ENCODE measurements around the gene INHBA. TPM values are rescaled to one million over a fixed set of nuclear protein-coding genes. Genes with fewer than 3 reads are reported as not detected.

INHBA gene
- polyA plus RNA-seq (2012; ENCODE audit: low read depth, missing spikeins) = 0.03 TPM

GRCh38 chr7:41702635-41703371 is at the start of gene INHBA:
TSS of gene INHBA (minus strand) at chr7:41703090. CDS start at chr7:41700374, 2,716 bp downstream.
- no peak for FAIRE-seq
- DNase-seq (ENCODE audit: insufficient read length, low spot score) = no peak
- TF ChIP-seq POLR2AphosphoS5 (IDR thresholded peaks at IDR 0.05; ENCODE audit: low read depth, low read length) = no peak
- TF ChIP-seq SPI1 (IDR thresholded peaks at IDR 0.05; ENCODE audit: low read depth, low read length) = no peak
- no peak for TF ChIP-seq TAF1 (IDR thresholded peaks at IDR 0.05; ENCODE audit: low read depth, low read length)
- TF ChIP-seq POLR2A (IDR thresholded peaks at IDR 0.05; ENCODE audit: low read depth, low read length) = no peak
- no peak for TF ChIP-seq PAX5 (IDR thresholded peaks at IDR 0.05; ENCODE audit: insufficient read depth, low read length, severe bottlenecking)
- no peak for TF ChIP-seq POU2F2 (IDR thresholded peaks at IDR 0.05; ENCODE audit: low read depth, low read length)

GRCh38 chr7:41752615-41753014 is 49.7 kb upstream of the INHBA start:
- no peak for TF ChIP-seq SPI1 (IDR thresholded peaks at IDR 0.05; ENCODE audit: low read depth, low read length)
- no peak for TF ChIP-seq POU2F2 (IDR thresholded peaks at IDR 0.05; ENCODE audit: low read depth, low read length)
- no peak for TF ChIP-seq TAF1 (IDR thresholded peaks at IDR 0.05; ENCODE audit: low read depth, low read length)
- TF ChIP-seq PAX5 (IDR thresholded peaks at IDR 0.05; ENCODE audit: insufficient read depth, low read length, severe bottlenecking) = no peak
- no peak for TF ChIP-seq POLR2AphosphoS5 (IDR thresholded peaks at IDR 0.05; ENCODE audit: low read depth, low read length)
- TF ChIP-seq POLR2A (IDR thresholded peaks at IDR 0.05; ENCODE audit: low read depth, low read length) = no peak
- no peak for DNase-seq (ENCODE audit: insufficient read length, low spot score)
- FAIRE-seq = no peak

GRCh38 chr7:41750661-41751540 is 48.0 kb upstream of the INHBA start:
- peak; percentile 33 for FAIRE-seq
- DNase-seq (ENCODE audit: insufficient read length, low spot score) = no peak

GRCh38 chr7:41747961-41748360 is 45.1 kb upstream of the INHBA start:
- no peak for FAIRE-seq
- no peak for TF ChIP-seq SPI1 (IDR thresholded peaks at IDR 0.05; ENCODE audit: low read depth, low read length)

More at GRCh38 chr7:41750661-41751540, 48.0 kb upstream of the INHBA start:
- TF ChIP-seq PAX5 (IDR thresholded peaks at IDR 0.05; ENCODE audit: insufficient read depth, low read length, severe bottlenecking) = no peak
- no peak for TF ChIP-seq POLR2A (IDR thresholded peaks at IDR 0.05; ENCODE audit: low read depth, low read length)
- no peak for TF ChIP-seq POU2F2 (IDR thresholded peaks at IDR 0.05; ENCODE audit: low read depth, low read length)
- TF ChIP-seq SPI1 (IDR thresholded peaks at IDR 0.05; ENCODE audit: low read depth, low read length) = no peak
- TF ChIP-seq TAF1 (IDR thresholded peaks at IDR 0.05; ENCODE audit: low read depth, low read length) = no peak
- TF ChIP-seq POLR2AphosphoS5 (IDR thresholded peaks at IDR 0.05; ENCODE audit: low read depth, low read length) = no peak

GRCh38 chr7:41745451-41745850 is 42.6 kb upstream of the INHBA start:
- no peak for TF ChIP-seq TAF1 (IDR thresholded peaks at IDR 0.05; ENCODE audit: low read depth, low read length)
- TF ChIP-seq POLR2AphosphoS5 (IDR thresholded peaks at IDR 0.05; ENCODE audit: low read depth, low read length) = no peak
- no peak for TF ChIP-seq SPI1 (IDR thresholded peaks at IDR 0.05; ENCODE audit: low read depth, low read length)
- TF ChIP-seq POU2F2 (IDR thresholded peaks at IDR 0.05; ENCODE audit: low read depth, low read length) = no peak
- TF ChIP-seq POLR2A (IDR thresholded peaks at IDR 0.05; ENCODE audit: low read depth, low read length) = no peak
- no peak for TF ChIP-seq PAX5 (IDR thresholded peaks at IDR 0.05; ENCODE audit: insufficient read depth, low read length, severe bottlenecking)
- DNase-seq (ENCODE audit: insufficient read length, low spot score) = no peak
- no peak for FAIRE-seq

More at GRCh38 chr7:41747961-41748360, 45.1 kb upstream of the INHBA start:
- no peak for DNase-seq (ENCODE audit: insufficient read length, low spot score)

GRCh38 chr7:41744161-41744560 is 41.3 kb upstream of the INHBA start:
- FAIRE-seq (no peak), DNase-seq (ENCODE audit: insufficient read length, low spot score) (no peak)
- no peak for TF ChIP-seq POLR2A (IDR thresholded peaks at IDR 0.05; ENCODE audit: low read depth, low read length)
- no peak for TF ChIP-seq POU2F2 (IDR thresholded peaks at IDR 0.05; ENCODE audit: low read depth, low read length)
- no peak for TF ChIP-seq POLR2AphosphoS5 (IDR thresholded peaks at IDR 0.05; ENCODE audit: low read depth, low read length)
- no peak for TF ChIP-seq TAF1 (IDR thresholded peaks at IDR 0.05; ENCODE audit: low read depth, low read length)
- TF ChIP-seq PAX5 (IDR thresholded peaks at IDR 0.05; ENCODE audit: insufficient read depth, low read length, severe bottlenecking) = no peak
- no peak for TF ChIP-seq SPI1 (IDR thresholded peaks at IDR 0.05; ENCODE audit: low read depth, low read length)

GRCh38 chr7:41742401-41743020 is 39.6 kb upstream of the INHBA start:
- FAIRE-seq (no peak), DNase-seq (ENCODE audit: insufficient read length, low spot score) (no peak)
- TF ChIP-seq POLR2A (IDR thresholded peaks at IDR 0.05; ENCODE audit: low read depth, low read length) (no peak), TAF1 (IDR thresholded peaks at IDR 0.05; ENCODE audit: low read depth, low read length) (no peak), PAX5 (IDR thresholded peaks at IDR 0.05; ENCODE audit: insufficient read depth, low read length, severe bottlenecking) (no peak), POU2F2 (IDR thresholded peaks at IDR 0.05; ENCODE audit: low read depth, low read length) (no peak), SPI1 (IDR thresholded peaks at IDR 0.05; ENCODE audit: low read depth, low read length) (no peak), POLR2AphosphoS5 (IDR thresholded peaks at IDR 0.05; ENCODE audit: low read depth, low read length) (no peak)

- no peak for FAIRE-seq
- TF ChIP-seq POLR2AphosphoS5 (IDR thresholded peaks at IDR 0.05; ENCODE audit: low read depth, low read length) (no peak), POLR2A (IDR thresholded peaks at IDR 0.05; ENCODE audit: low read depth, low read length) (no peak), POU2F2 (IDR thresholded peaks at IDR 0.05; ENCODE audit: low read depth, low read length) (no peak), TAF1 (IDR thresholded peaks at IDR 0.05; ENCODE audit: low read depth, low read length) (no peak), SPI1 (IDR thresholded peaks at IDR 0.05; ENCODE audit: low read depth, low read length) (no peak), PAX5 (IDR thresholded peaks at IDR 0.05; ENCODE audit: insufficient read depth, low read length, severe bottlenecking) (no peak)
Observed at GRCh38 chr7:41738806-41739205, 35.9 kb upstream of the INHBA start.

GRCh38 chr7:41738336-41738735 is 35.4 kb upstream of the INHBA start:
- no peak for FAIRE-seq
- TF ChIP-seq POLR2AphosphoS5 (IDR thresholded peaks at IDR 0.05; ENCODE audit: low read depth, low read length) (no peak), TAF1 (IDR thresholded peaks at IDR 0.05; ENCODE audit: low read depth, low read length) (no peak), POU2F2 (IDR thresholded peaks at IDR 0.05; ENCODE audit: low read depth, low read length) (no peak), POLR2A (IDR thresholded peaks at IDR 0.05; ENCODE audit: low read depth, low read length) (no peak), PAX5 (IDR thresholded peaks at IDR 0.05; ENCODE audit: insufficient read depth, low read length, severe bottlenecking) (no peak), SPI1 (IDR thresholded peaks at IDR 0.05; ENCODE audit: low read depth, low read length) (no peak)

More at GRCh38 chr7:41738806-41739205, 35.9 kb upstream of the INHBA start:
- no peak for DNase-seq (ENCODE audit: insufficient read length, low spot score)

More at GRCh38 chr7:41738336-41738735, 35.4 kb upstream of the INHBA start:
- DNase-seq (ENCODE audit: insufficient read length, low spot score) = no peak
